DMS53 (cell line): ENCODE data around the gene P4HB.

Experiments
- DNase-seq: peaks from one replicate; lab custom pipeline; 2025; lab: John Stamatoyannopoulos, UW

P4HB gene

GRCh38 chr17:81898029-81898866, 37.9 kb upstream of the P4HB start:
- no peak for DNase-seq

- DNase-seq = no peak
Measured at GRCh38 chr17:81895400-81895799, 35.1 kb upstream of the P4HB start.

GRCh38 chr17:81891303-81891552, 30.9 kb upstream of the P4HB start:
- no peak for DNase-seq

- DNase-seq = peak; percentile 55
Measured at GRCh38 chr17:81890447-81891302, 30.3 kb upstream of the P4HB start.

- no peak for DNase-seq
Measured at GRCh38 chr17:81889602-81890001, 29.3 kb upstream of the P4HB start.

GRCh38 chr17:81888988-81889595, 28.8 kb upstream of the P4HB start:
- DNase-seq = no peak

- DNase-seq = no peak
Measured at GRCh38 chr17:81888105-81888987, 28.0 kb upstream of the P4HB start.

- DNase-seq = peak; percentile 62
Measured at GRCh38 chr17:81885869-81886548, 25.7 kb upstream of the P4HB start.

GRCh38 chr17:81885454-81885853, 25.1 kb upstream of the P4HB start:
- no peak for DNase-seq

- no peak for DNase-seq
Measured at GRCh38 chr17:81884968-81885367, 24.6 kb upstream of the P4HB start.

GRCh38 chr17:81884520-81884919, 24.2 kb upstream of the P4HB start:
- no peak for DNase-seq

GRCh38 chr17:81879121-81879520, 18.8 kb upstream of the P4HB start:
- no peak for DNase-seq

- no peak for DNase-seq
Measured at GRCh38 chr17:81878294-81878693, 18.0 kb upstream of the P4HB start.

- DNase-seq = no peak
Measured at GRCh38 chr17:81877569-81877968, 17.2 kb upstream of the P4HB start.

- DNase-seq = peak; percentile 78
Measured at GRCh38 chr17:81871387-81872230, 11.3 kb upstream of the P4HB start.

GRCh38 chr17:81870981-81871386, 10.6 kb upstream of the P4HB start, which contains the start of gene ARHGDIA:
TSS of gene ARHGDIA (minus strand) at chr17:81871337. CDS start at chr17:81869930, 1,407 bp downstream.
- DNase-seq = peak; percentile 96

- peak; percentile 71 for DNase-seq
Measured at GRCh38 chr17:81870131-81870980, 10.0 kb upstream of the P4HB start.

GRCh38 chr17:81869221-81870130, 9.1 kb upstream of the P4HB start:
- peak; percentile 58 for DNase-seq
